ENCODE data around the gene RAD51. TPM values are rescaled to one million over a fixed set of nuclear protein-coding genes. Genes with fewer than 3 reads are reported as not detected.
A peak's percentile ranks its signal among the peaks of the same experiment; 100 is the strongest.

RAD51 gene
- total RNA-seq, 1 donor from 2014 or later, result 5.0 TPM

GRCh38 chr15:40722354-40722753, 27.4 kb downstream of the RAD51 start:
- Mint-ChIP-seq H3K4me1 (ENCODE audit: low read depth, unreplicated experiment) (no peaks in the 10 kb centered on the region), H3K27ac (ENCODE audit: unreplicated experiment) (no peak overlapping the region), H3K9me3 (ENCODE audit: unreplicated experiment) (no peaks in the 10 kb centered on the region), H3K4me3 (ENCODE audit: unreplicated experiment) (no peak overlapping the region), H3K27me3 (ENCODE audit: unreplicated experiment) (no peaks in the 10 kb centered on the region), H3K36me3 (ENCODE audit: unreplicated experiment) (no peaks in the 10 kb centered on the region)
- no peak for DNase-seq
- no peak for TF ChIP-seq CTCF (IDR thresholded peaks at IDR 0.05; ENCODE audit: partially characterized antibody, unreplicated experiment)

GRCh38 chr15:40722934-40723333, 28.0 kb downstream of the RAD51 start:
- Mint-ChIP-seq H3K4me1 (ENCODE audit: low read depth, unreplicated experiment) (no peaks in the 10 kb centered on the region), H3K9me3 (ENCODE audit: unreplicated experiment) (no peaks in the 10 kb centered on the region), H3K36me3 (ENCODE audit: unreplicated experiment) (no peaks in the 10 kb centered on the region), H3K4me3 (ENCODE audit: unreplicated experiment) (no peak overlapping the region), H3K27me3 (ENCODE audit: unreplicated experiment) (no peaks in the 10 kb centered on the region), H3K27ac (ENCODE audit: unreplicated experiment) (no peak overlapping the region)
- TF ChIP-seq CTCF (IDR thresholded peaks at IDR 0.05; ENCODE audit: partially characterized antibody, unreplicated experiment), result no peak
- DNase-seq, result no peak

GRCh38 chr15:40723919-40724318, 28.9 kb downstream of the RAD51 start:
- Mint-ChIP-seq H3K4me3 (ENCODE audit: unreplicated experiment) (no peak overlapping the region), H3K27me3 (ENCODE audit: unreplicated experiment) (no peaks in the 10 kb centered on the region), H3K36me3 (ENCODE audit: unreplicated experiment) (no peaks in the 10 kb centered on the region), H3K27ac (ENCODE audit: unreplicated experiment) (no peak overlapping the region), H3K4me1 (ENCODE audit: low read depth, unreplicated experiment) (no peaks in the 10 kb centered on the region), H3K9me3 (ENCODE audit: unreplicated experiment) (no peaks in the 10 kb centered on the region)
- TF ChIP-seq CTCF (IDR thresholded peaks at IDR 0.05; ENCODE audit: partially characterized antibody, unreplicated experiment), result no peak
- no peak for DNase-seq

GRCh38 chr15:40731034-40731433, 36.1 kb downstream of the RAD51 start:
- H3K9me3 Mint-ChIP-seq (ENCODE audit: unreplicated experiment), result no peaks in the 10 kb centered on the region
- no peaks in the 10 kb centered on the region for H3K36me3 Mint-ChIP-seq (ENCODE audit: unreplicated experiment)
- H3K27ac Mint-ChIP-seq (ENCODE audit: unreplicated experiment), result peak overlapping the region; percentile 80
- no peak for TF ChIP-seq CTCF (IDR thresholded peaks at IDR 0.05; ENCODE audit: partially characterized antibody, unreplicated experiment)
- peaks cover 7% of the 10 kb centered on the region for H3K4me1 Mint-ChIP-seq (ENCODE audit: low read depth, unreplicated experiment)
- H3K4me3 Mint-ChIP-seq (ENCODE audit: unreplicated experiment), result peak overlapping the region; percentile 44
- DNase-seq, result no peak
- H3K27me3 Mint-ChIP-seq (ENCODE audit: unreplicated experiment), result no peaks in the 10 kb centered on the region

GRCh38 chr15:40736575-40736974, 41.6 kb downstream of the RAD51 start:
- no peak for DNase-seq
- Mint-ChIP-seq H3K36me3 (ENCODE audit: unreplicated experiment) (peaks cover 5% of the 10 kb centered on the region), H3K27ac (ENCODE audit: unreplicated experiment) (no peak overlapping the region), H3K4me3 (ENCODE audit: unreplicated experiment) (no peak overlapping the region), H3K27me3 (ENCODE audit: unreplicated experiment) (no peaks in the 10 kb centered on the region), H3K9me3 (ENCODE audit: unreplicated experiment) (no peaks in the 10 kb centered on the region), H3K4me1 (ENCODE audit: low read depth, unreplicated experiment) (no peaks in the 10 kb centered on the region)
- no peak for TF ChIP-seq CTCF (IDR thresholded peaks at IDR 0.05; ENCODE audit: partially characterized antibody, unreplicated experiment)
